HepG2 (cell line): Measurements from ENCODE around the gene PRKAR1B. TPM values are rescaled to one million over a fixed set of nuclear protein-coding genes. Genes with fewer than 3 reads are reported as not detected.

ENCODE experiments used
- ATAC-seq: fragments of 200-7000 bp; cut with Tn5 transposase; 3 replicates; pipeline ENCODE4 v1.9.1; 2020; ENCODE audit warnings: mild to moderate bottlenecking, moderate library complexity
- BruUV-seq: library from RNA; stranded (reverse); fragments of 400-500 nt; replicated peaks from 2 replicates; lab custom pipeline; 2021; lab: Mats Ljungman, UMichigan
- CTCF ChIA-PET: fragments of 300-600 bp; formaldehyde crosslinking; extraction: SDS; loops from one replicate; lab custom pipeline; 2021; ENCODE audit warnings: low total read pairs, inconsistent platforms, low intra/inter-chr PET ratio; lab: Yijun Ruan, JAX
- POLR2A ChIA-PET: fragments of 350-600 bp; sonication (Branson Sonifier 250); formaldehyde crosslinking; loops from one replicate; lab custom pipeline; 2020; ENCODE audit warnings: antibody characterized with exemption, inconsistent platforms; lab: Yijun Ruan, JAX
- DNase-seq: peaks from one replicate; pipeline ENCODE4 v3.0.0-alpha.2; 2015; ENCODE audit warnings: low spot score
- FAIRE-seq: peaks from 3 replicates; lab custom pipeline; 2011; peaks lifted over from hg19 to GRCh38; lab: Jason Lieb, UNC
- H2AFZ ChIP-seq: one replicate; pipeline ENCODE4 v1.6.1; 2011; ENCODE audit warnings: low read length, inconsistent platforms
- H3K27ac ChIP-seq: fragments of 300-600 bp; 3 replicates; pipeline ENCODE4 v1.8.0; 2011; ENCODE audit warnings: mixed run types, mild to moderate bottlenecking, mixed read lengths, low read length, inconsistent platforms; ENCODE audit not compliant: insufficient read depth; ENCODE audit errors: extremely low read length
- H3K27me3 ChIP-seq, 2 experiments: fragments of 200-600 bp in 1 of 2; 2 replicates in 1 of 2; 3 replicates in 1 of 2; pipeline versions ENCODE4 v1.6.0 to v1.8.0; 2011; ENCODE audit warnings: low read length in 2 of 2, mild to moderate bottlenecking in 2 of 2, moderate library complexity in 2 of 2, inconsistent platforms in 1 of 2; ENCODE audit not compliant: insufficient read depth in 2 of 2, control insufficient read depth in 1 of 2
- H3K36me3 ChIP-seq, 2 experiments: fragments of 200-600 bp in 1 of 2; replicated peaks in 1 of 2; 2 replicates in 1 of 2; 3 replicates in 1 of 2; pipeline versions ENCODE4 v1.5.1 to v1.8.0; 2011; ENCODE audit warnings: low read length in 2 of 2, inconsistent platforms in 1 of 2; ENCODE audit not compliant: insufficient read depth in 2 of 2, control insufficient read depth in 1 of 2
- H3K4me1 ChIP-seq: 2 replicates; pipeline ENCODE4 v1.5.1; 2012; ENCODE audit warnings: low read length, inconsistent platforms; ENCODE audit not compliant: insufficient read depth
- H3K4me2 ChIP-seq: 2 replicates; pipeline ENCODE4 v1.6.0; 2011; ENCODE audit warnings: low read depth, low read length, inconsistent platforms
- H3K4me3 ChIP-seq, 3 experiments: fragments of 200-600 bp in 1 of 3; sonication (generic), shearing (Covaris generic) in 1 of 3; replicated peaks in 1 of 3; 2 replicates each; pipeline ENCODE4 v1.5.1; 2011 to 2016; ENCODE audit warnings: low read length in 3 of 3, inconsistent platforms in 2 of 3, low read depth in 2 of 3, mild to moderate bottlenecking in 2 of 3, control low read depth in 1 of 3, mixed read lengths in 1 of 3; ENCODE audit not compliant: insufficient read depth in 1 of 3
- H3K79me2 ChIP-seq: one replicate; pipeline ENCODE4 v1.6.1; 2011; ENCODE audit warnings: low read length, inconsistent platforms; ENCODE audit not compliant: insufficient read depth
- H3K9ac ChIP-seq: 2 replicates; pipeline ENCODE4 v1.6.0; 2011; ENCODE audit warnings: mild to moderate bottlenecking, low read depth, low read length, inconsistent platforms; ENCODE audit not compliant: insufficient read depth
- H3K9me3 ChIP-seq: 2 replicates; pipeline ENCODE4 v1.5.1; 2012; ENCODE audit warnings: mild to moderate bottlenecking, low read length
- H4K20me1 ChIP-seq: 2 replicates; pipeline ENCODE4 v1.6.0; 2011; ENCODE audit warnings: inconsistent platforms, mild to moderate bottlenecking, low read length, moderate library complexity; ENCODE audit not compliant: insufficient read depth
- ADNP ChIP-seq: sonication (generic); formaldehyde crosslinking; IDR thresholded peaks from 2 replicates; pipeline ENCODE4 v1.4.0; 2020; ENCODE audit warnings: missing genetic modification reagents
- FOXK1 ChIP-seq: sonication (generic); formaldehyde crosslinking; IDR thresholded peaks from 2 replicates; pipeline ENCODE4 v1.4.0; 2020; ENCODE audit warnings: low read depth, missing genetic modification reagents, borderline replicate concordance
- GFI1 ChIP-seq: sonication (generic); formaldehyde crosslinking; IDR thresholded peaks from 2 replicates; pipeline ENCODE4 v1.5.0; 2020; ENCODE audit warnings: missing genetic modification reagents, mild to moderate bottlenecking, borderline replicate concordance
- MBD4 ChIP-seq: IDR thresholded peaks from 2 replicates; pipeline ENCODE4 v1.6.1; 2012; ENCODE audit warnings: low read length, inconsistent platforms, borderline replicate concordance
- NFE2L1 ChIP-seq: sonication (generic); formaldehyde crosslinking; IDR thresholded peaks from 2 replicates; pipeline ENCODE4 v1.4.0; 2020; ENCODE audit warnings: missing genetic modification reagents, mild to moderate bottlenecking, borderline replicate concordance
- ZBTB38 ChIP-seq: sonication (generic); formaldehyde crosslinking; IDR thresholded peaks from 2 replicates; pipeline ENCODE4 v1.5.1; 2020; ENCODE audit warnings: mild to moderate bottlenecking, missing genetic modification reagents
- ZFP82 ChIP-seq: sonication (generic); formaldehyde crosslinking; IDR thresholded peaks from 2 replicates; pipeline ENCODE4 v1.5.1; 2020; ENCODE audit warnings: mild to moderate bottlenecking, missing genetic modification reagents, borderline replicate concordance
- ZSCAN21 ChIP-seq: sonication (generic); formaldehyde crosslinking; IDR thresholded peaks from 2 replicates; pipeline ENCODE4 v1.8.0; 2022; ENCODE audit warnings: mild to moderate bottlenecking, missing genetic modification reagents, moderate library complexity, borderline replicate concordance
- WGBS: methylation state at CpG from one replicate; pipeline ENCODE4 v1.1.6; 2017; ENCODE audit warnings: low lambda C conversion rate; 5-methylcytosine and 5-hydroxymethylcytosine counted together
- in situ Hi-C: cut with HindIII; loops from 2 replicates; pipeline ENCODE4 v1.10.0; 2017; ENCODE audit warnings: low pct_unique_long_range_greater_than_20kb; ENCODE audit not compliant: extremely low pct_ligation_motif_present
- intact Hi-C: fragments of 100-400 bp; cut with micrococcal nuclease; formaldehyde crosslinking; loops from one replicate; pipeline ENCODE4 v1.10.0; 2022; ENCODE audit not compliant: unreplicated experiment
- polyA plus RNA-seq, 8 experiments: library from polyadenylated mRNA; depleted of rRNA in 3 of 8; stranded (reverse) in 7 of 8; unstranded in 1 of 8; fragments of >200 nt; fragmentation: Illumina TruSeq in 4 of 8; extraction: Trizol in 4 of 8; gene quantifications; 2 replicates each; pipeline versions ENCODE4 v1.2.1 to v1.2.3, GENCODE V29; 2011 to 2016; ENCODE audit warnings: low read depth in 4 of 8, missing spikeins in 1 of 8, mixed read lengths in 1 of 8; ENCODE audit not compliant: insufficient read depth in 1 of 8
- total RNA-seq, 5 experiments: library from RNA; depleted of rRNA; stranded (reverse); fragments of >200 nt; fragmentation: Illumina TruSeq; extraction: Trizol; gene quantifications; 2 replicates each; pipeline ENCODE4 v1.2.3, GENCODE V29; 2016; ENCODE audit warnings: low read depth in 1 of 5
- TF ChIP-seq, protein P1 (sequence below): sonication (generic); formaldehyde crosslinking; IDR thresholded peaks from 2 replicates; pipeline ENCODE4 v1.4.0; 2020; ENCODE audit warnings: missing genetic modification reagents

The PRKAR1B gene
- total and polyA plus RNA-seq, 2 of the 13 experiments (the other 11 are each of a cell fraction or from before 2014, with no cell fraction given) = 7.9 to 28.2 TPM

DNA sequence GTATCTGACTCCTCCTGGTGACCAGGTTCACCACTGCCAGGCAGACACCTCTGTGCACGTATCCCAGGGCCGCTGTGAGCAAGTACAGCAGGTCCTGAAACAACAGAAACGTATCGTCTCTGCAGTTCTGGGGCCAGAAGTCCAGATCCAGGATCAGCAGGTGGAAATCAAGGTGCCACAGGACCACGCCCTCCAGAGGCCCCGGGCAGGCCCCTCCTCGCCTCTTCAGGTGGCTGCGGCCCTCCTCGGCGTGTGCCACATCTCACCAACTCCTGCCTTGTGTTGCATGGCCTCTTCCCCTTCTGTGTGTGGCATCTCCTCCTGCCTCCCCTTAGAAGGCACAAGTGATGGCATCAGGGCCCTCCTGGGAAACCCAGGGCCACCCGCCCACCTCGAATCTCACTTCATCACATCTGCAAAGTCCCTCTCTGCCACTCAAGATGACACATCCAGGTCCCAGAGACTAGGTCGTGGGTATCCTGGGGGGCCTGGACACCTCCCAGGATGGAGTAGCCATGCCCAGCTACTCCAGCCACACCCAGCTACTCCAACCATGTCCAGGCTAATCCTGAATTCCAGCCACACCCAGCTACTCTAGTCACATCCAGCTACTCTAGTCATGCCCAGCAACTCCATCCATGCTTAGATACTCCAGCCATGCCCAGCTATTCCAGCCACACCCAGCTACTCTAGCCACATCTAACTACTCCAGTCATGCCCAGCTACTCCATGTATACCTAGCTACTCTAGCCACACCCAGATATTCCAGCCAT is 53.2 kb downstream of the PRKAR1B start (continued):
- TF ChIP-seq ZBTB38 (CRISPR knock-in tag) (no peak), NFE2L1 (CRISPR knock-in tag) (no peak), ZFP82 (CRISPR knock-in tag) (no peak)
- TF ChIP-seq, all 625 proteins: peak for 0

DNA sequence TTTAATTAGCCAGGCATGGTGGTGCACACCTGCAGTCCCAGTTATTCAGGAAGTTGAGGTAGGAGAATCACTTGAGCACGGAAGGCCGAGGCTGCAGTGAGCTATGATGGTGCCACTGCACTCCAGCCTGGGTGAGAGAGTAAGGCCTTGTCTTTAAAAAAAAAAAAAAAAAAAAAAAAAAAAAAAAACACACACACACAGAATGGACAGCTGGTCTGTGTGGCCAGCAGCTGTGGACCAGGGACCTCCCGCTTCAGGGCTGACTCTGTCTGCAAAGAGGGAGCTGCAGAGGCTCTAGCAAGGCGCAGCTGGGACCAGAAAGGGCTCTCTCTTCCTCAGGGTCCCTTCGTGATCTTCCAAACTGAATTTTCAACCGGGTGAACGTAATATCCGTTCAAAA is 54.2 kb downstream of the PRKAR1B start:
- intact Hi-C loops = no loop called here
- ChIA-PET CTCF (no interaction called here), POLR2A (interaction anchor here (0.6 kb wide), 1 partner anchor 60 kb away, joined by 3 read pairs; no protein-coding TSS in a partner anchor)
- Histone ChIP-seq H3K4me1 (no peaks in the 10 kb centered on the region), H3K4me2 (no peak overlapping the region), H3K9ac (no peak overlapping the region), H3K27me3 (no peaks in the 10 kb centered on the region), H3K36me3 (peaks cover 4 to 29% of the 10 kb centered on the region in 2 experiments; a peak in 3 of 5 replicates), H3K27ac (no peak overlapping the region), H3K9me3 (no peaks in the 10 kb centered on the region), H4K20me1 (no peaks in the 10 kb centered on the region), H3K4me3 (no peak overlapping the region), H2AFZ (no peak overlapping the region), H3K79me2 (no peaks in the 10 kb centered on the region)
- DNase-seq (no peak), FAIRE-seq (no peak), ATAC-seq (no peak)
- TF ChIP-seq, protein P1, sequence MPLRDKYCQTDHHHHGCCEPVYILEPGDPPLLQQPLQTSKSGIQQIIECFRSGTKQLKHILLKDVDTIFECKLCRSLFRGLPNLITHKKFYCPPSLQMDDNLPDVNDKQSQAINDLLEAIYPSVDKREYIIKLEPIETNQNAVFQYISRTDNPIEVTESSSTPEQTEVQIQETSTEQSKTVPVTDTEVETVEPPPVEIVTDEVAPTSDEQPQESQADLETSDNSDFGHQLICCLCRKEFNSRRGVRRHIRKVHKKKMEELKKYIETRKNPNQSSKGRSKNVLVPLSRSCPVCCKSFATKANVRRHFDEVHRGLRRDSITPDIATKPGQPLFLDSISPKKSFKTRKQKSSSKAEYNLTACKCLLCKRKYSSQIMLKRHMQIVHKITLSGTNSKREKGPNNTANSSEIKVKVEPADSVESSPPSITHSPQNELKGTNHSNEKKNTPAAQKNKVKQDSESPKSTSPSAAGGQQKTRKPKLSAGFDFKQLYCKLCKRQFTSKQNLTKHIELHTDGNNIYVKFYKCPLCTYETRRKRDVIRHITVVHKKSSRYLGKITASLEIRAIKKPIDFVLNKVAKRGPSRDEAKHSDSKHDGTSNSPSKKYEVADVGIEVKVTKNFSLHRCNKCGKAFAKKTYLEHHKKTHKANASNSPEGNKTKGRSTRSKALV (CRISPR knock-in tag) = no peak
- TF ChIP-seq ADNP (CRISPR knock-in tag) (no peak), FOXK1 (CRISPR knock-in tag) (no peak), ZSCAN21 (CRISPR knock-in tag) (no peak), MBD4 (no peak), GFI1 (CRISPR knock-in tag) (no peak)
- no TSS peak for BruUV-seq
- in situ Hi-C loops = no loop called here
- 97% methylated on average over 8 of the region's 8 CpGs for whole genome bisulfite sequencing
